ENCODE results near the gene CSF1R. TPM values are rescaled to one million over a fixed set of nuclear protein-coding genes. Genes with fewer than 3 reads are reported as not detected.

Gene CSF1R
- total RNA-seq, 1 experiment from 2014 or later: not detected

GRCh38 chr5:150105928-150106615, 19.7 kb upstream of the CSF1R start:
- H3K4me1 ChIP-seq (ENCODE audit: insufficient read depth, low read length, poor library complexity, severe bottlenecking): peaks cover 7% of the 10 kb centered on the region
- intact Hi-C loops (cut with micrococcal nuclease; ENCODE audit: unreplicated experiment): no loop called here
- H3K27ac ChIP-seq (ENCODE audit: low read depth, low read length, poor library complexity, severe bottlenecking): no peak overlapping the region
- ChIA-PET POLR2A (ENCODE audit: low non-redundant PET) (no interaction called here), CTCF (no interaction called here)
- no peaks in the 10 kb centered on the region for H3K27me3 ChIP-seq (replicated peaks; ENCODE audit: insufficient read depth, low read depth, low read length, poor library complexity)
- no peak for DNase-seq (ENCODE audit: low spot score)
- no peaks in the 10 kb centered on the region for H3K36me3 ChIP-seq (ENCODE audit: insufficient read depth, low read length, poor library complexity, severe bottlenecking)
- no TSS peak for BruUV-seq (replicated peaks)
- H3K4me3 ChIP-seq (ENCODE audit: low read depth, low read length, poor library complexity, severe bottlenecking): no peak overlapping the region
- TF ChIP-seq CTCF (conservative IDR thresholded peaks at IDR 0.05; ENCODE audit: low read depth, low read length): no peak
- no peak for TF ChIP-seq EZH2 (IDR thresholded peaks at IDR 0.05; ENCODE audit: borderline replicate concordance, low read depth, low read length, poor library complexity, severe bottlenecking)
- no peaks in the 10 kb centered on the region for H3K9me3 ChIP-seq (ENCODE audit: low read depth, low read length, poor library complexity, severe bottlenecking)

- no peak overlapping the region for H3K27ac ChIP-seq (ENCODE audit: low read depth, low read length, poor library complexity, severe bottlenecking)
- no peaks in the 10 kb centered on the region for H3K9me3 ChIP-seq (ENCODE audit: low read depth, low read length, poor library complexity, severe bottlenecking)
- no peaks in the 10 kb centered on the region for H3K36me3 ChIP-seq (ENCODE audit: insufficient read depth, low read length, poor library complexity, severe bottlenecking)
- ChIA-PET CTCF (no interaction called here), POLR2A (ENCODE audit: low non-redundant PET) (interaction anchor here (0.6 kb wide), 1 partner anchor 1341 kb away, joined by 4 read pairs; no protein-coding TSS in a partner anchor)
- no peak for DNase-seq (ENCODE audit: low spot score)
- peaks cover 5% of the 10 kb centered on the region for H3K4me1 ChIP-seq (ENCODE audit: insufficient read depth, low read length, poor library complexity, severe bottlenecking)
- TF ChIP-seq CTCF (conservative IDR thresholded peaks at IDR 0.05; ENCODE audit: low read depth, low read length): no peak
- TF ChIP-seq EZH2 (IDR thresholded peaks at IDR 0.05; ENCODE audit: borderline replicate concordance, low read depth, low read length, poor library complexity, severe bottlenecking): no peak
- H3K27me3 ChIP-seq (replicated peaks; ENCODE audit: insufficient read depth, low read depth, low read length, poor library complexity): no peaks in the 10 kb centered on the region
- no TSS peak for BruUV-seq (replicated peaks)
- H3K4me3 ChIP-seq (ENCODE audit: low read depth, low read length, poor library complexity, severe bottlenecking): no peak overlapping the region
- intact Hi-C loops (cut with micrococcal nuclease; ENCODE audit: unreplicated experiment): no loop called here
Observed at GRCh38 chr5:150104550-150104870, 18.2 kb upstream of the CSF1R start.

- no peak for DNase-seq (ENCODE audit: low spot score)
- POLR2A ChIA-PET (ENCODE audit: low non-redundant PET): no interaction called here
- no peak overlapping the region for H3K27ac ChIP-seq (ENCODE audit: low read depth, low read length, poor library complexity, severe bottlenecking)
- no peak overlapping the region for H3K4me3 ChIP-seq (ENCODE audit: low read depth, low read length, poor library complexity, severe bottlenecking)
- H3K9me3 ChIP-seq (ENCODE audit: low read depth, low read length, poor library complexity, severe bottlenecking): no peaks in the 10 kb centered on the region
- no peaks in the 10 kb centered on the region for H3K4me1 ChIP-seq (ENCODE audit: insufficient read depth, low read length, poor library complexity, severe bottlenecking)
- H3K36me3 ChIP-seq (ENCODE audit: insufficient read depth, low read length, poor library complexity, severe bottlenecking): no peaks in the 10 kb centered on the region
- TF ChIP-seq EZH2 (IDR thresholded peaks at IDR 0.05; ENCODE audit: borderline replicate concordance, low read depth, low read length, poor library complexity, severe bottlenecking) (no peak), CTCF (conservative IDR thresholded peaks at IDR 0.05; ENCODE audit: low read depth, low read length) (no peak)
- intact Hi-C loops (cut with micrococcal nuclease; ENCODE audit: unreplicated experiment): no loop called here
- BruUV-seq (replicated peaks): no TSS peak
- CTCF ChIA-PET: no interaction called here
- no peaks in the 10 kb centered on the region for H3K27me3 ChIP-seq (replicated peaks; ENCODE audit: insufficient read depth, low read depth, low read length, poor library complexity)
Observed at GRCh38 chr5:150103678-150104549, 17.6 kb upstream of the CSF1R start.
